Endothelial cell (in vitro differentiated cells): ENCODE results near the gene PCSK5. TPM values are rescaled to one million over a fixed set of nuclear protein-coding genes. Genes with fewer than 3 reads are reported as not detected.

Source experiments
- DNase-seq: peaks from one replicate; pipeline ENCODE4 v3.0.0; 2021; ENCODE audit warnings: low spot score
- H3K27ac Mint-ChIP-seq: one replicate; pipeline ENCODE4 v1.8.0; 2021; ENCODE audit warnings: mixed read lengths, inconsistent platforms; ENCODE audit not compliant: unreplicated experiment
- H3K27me3 Mint-ChIP-seq: one replicate; pipeline ENCODE4 v1.8.0; 2021; ENCODE audit warnings: mild to moderate bottlenecking, moderate library complexity, mixed read lengths, inconsistent platforms; ENCODE audit not compliant: unreplicated experiment
- H3K36me3 Mint-ChIP-seq: one replicate; pipeline ENCODE4 v1.8.0; 2021; ENCODE audit warnings: mild to moderate bottlenecking, low read depth, mixed read lengths, inconsistent platforms; ENCODE audit not compliant: unreplicated experiment
- H3K4me1 Mint-ChIP-seq: one replicate; pipeline ENCODE4 v1.8.0; 2021; ENCODE audit warnings: mild to moderate bottlenecking, mixed read lengths, inconsistent platforms; ENCODE audit not compliant: unreplicated experiment
- H3K4me3 Mint-ChIP-seq: one replicate; pipeline ENCODE4 v1.8.0; 2021; ENCODE audit warnings: mild to moderate bottlenecking, mixed read lengths, inconsistent platforms; ENCODE audit not compliant: unreplicated experiment
- H3K9me3 Mint-ChIP-seq: one replicate; pipeline ENCODE4 v1.8.0; 2021; ENCODE audit warnings: mixed read lengths, inconsistent platforms; ENCODE audit not compliant: unreplicated experiment
- total RNA-seq: library from RNA; stranded (reverse); fragmentation: NEBNext Ultra II Directional; extraction: Animal tissue kit (Norgen Biotek cat#: 25700); gene quantifications from one replicate; pipeline ENCODE4 v1.2.1, GENCODE V29; 2021; ENCODE audit not compliant: unreplicated experiment
- TF ChIP-seq, protein P1 (sequence below): fragments of 200-600 bp; sonication (generic); IDR thresholded peaks from one replicate; pipeline ENCODE4 v1.5.0; 2021; ENCODE audit warnings: antibody characterized with exemption; ENCODE audit not compliant: unreplicated experiment

The PCSK5 gene
- total RNA-seq, 1 donor from 2014 or later: 3.1 TPM

DNA sequence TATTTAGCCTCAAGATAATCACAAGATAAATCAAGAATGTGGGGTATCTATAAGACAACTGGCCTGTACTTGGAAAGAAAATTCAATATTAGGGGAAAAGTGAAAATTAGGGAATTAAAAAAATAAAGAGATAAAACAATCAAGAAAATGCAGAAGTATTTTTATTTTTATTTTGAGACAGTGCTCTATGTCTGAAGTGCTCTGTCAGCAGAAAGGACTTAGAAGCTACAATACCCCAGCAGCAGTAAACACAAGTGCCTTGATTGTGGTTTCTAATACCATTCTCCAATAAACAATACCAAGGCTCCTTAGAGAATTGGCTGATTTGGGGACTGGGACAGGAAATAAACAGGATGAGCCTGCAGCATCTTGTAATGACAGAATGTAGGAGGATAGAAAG lies 358.8 kb downstream of the PCSK5 start:
- TF ChIP-seq, protein P1, sequence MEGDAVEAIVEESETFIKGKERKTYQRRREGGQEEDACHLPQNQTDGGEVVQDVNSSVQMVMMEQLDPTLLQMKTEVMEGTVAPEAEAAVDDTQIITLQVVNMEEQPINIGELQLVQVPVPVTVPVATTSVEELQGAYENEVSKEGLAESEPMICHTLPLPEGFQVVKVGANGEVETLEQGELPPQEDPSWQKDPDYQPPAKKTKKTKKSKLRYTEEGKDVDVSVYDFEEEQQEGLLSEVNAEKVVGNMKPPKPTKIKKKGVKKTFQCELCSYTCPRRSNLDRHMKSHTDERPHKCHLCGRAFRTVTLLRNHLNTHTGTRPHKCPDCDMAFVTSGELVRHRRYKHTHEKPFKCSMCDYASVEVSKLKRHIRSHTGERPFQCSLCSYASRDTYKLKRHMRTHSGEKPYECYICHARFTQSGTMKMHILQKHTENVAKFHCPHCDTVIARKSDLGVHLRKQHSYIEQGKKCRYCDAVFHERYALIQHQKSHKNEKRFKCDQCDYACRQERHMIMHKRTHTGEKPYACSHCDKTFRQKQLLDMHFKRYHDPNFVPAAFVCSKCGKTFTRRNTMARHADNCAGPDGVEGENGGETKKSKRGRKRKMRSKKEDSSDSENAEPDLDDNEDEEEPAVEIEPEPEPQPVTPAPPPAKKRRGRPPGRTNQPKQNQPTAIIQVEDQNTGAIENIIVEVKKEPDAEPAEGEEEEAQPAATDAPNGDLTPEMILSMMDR: no peak
- Mint-ChIP-seq H3K27me3 (no peaks in the 10 kb centered on the region), H3K27ac (no peak overlapping the region), H3K4me1 (peaks cover 8% of the 10 kb centered on the region), H3K9me3 (no peaks in the 10 kb centered on the region), H3K36me3 (no peaks in the 10 kb centered on the region), H3K4me3 (no peak overlapping the region)
- DNase-seq: no peak

DNA sequence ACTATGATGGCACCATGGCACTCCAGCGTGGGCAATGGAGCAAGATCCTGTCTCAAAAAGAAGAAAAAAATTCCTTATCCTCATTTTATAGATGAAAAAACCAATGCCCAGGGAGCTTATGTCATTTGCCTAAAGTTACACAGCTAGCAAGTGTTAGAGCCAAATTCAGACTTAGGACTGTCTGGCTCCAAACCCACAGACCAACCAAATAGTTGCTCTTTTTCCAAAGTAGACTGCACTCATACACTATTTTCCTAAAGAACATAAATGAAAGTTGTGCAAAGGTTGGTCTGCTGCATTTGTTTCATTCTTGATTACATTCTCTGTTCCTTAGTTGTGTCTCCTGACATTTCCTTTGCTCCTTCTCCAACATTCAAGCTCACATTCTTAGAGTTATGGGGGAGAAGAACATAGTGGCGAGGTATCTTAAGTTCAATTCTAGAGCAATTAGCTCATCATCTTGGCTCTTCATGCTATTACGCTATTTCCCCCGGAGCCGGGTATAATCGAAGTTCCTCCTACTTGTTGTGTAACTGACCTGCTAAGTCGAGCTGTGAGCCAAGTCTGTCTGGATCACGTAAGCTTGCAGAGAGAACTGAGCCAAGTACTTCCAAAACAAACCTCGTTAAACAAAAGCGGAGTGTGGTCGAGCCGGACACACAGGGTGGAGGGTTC lies 365.4 kb downstream of the PCSK5 start:
- H3K27ac Mint-ChIP-seq: no peak overlapping the region
- no peaks in the 10 kb centered on the region for H3K27me3 Mint-ChIP-seq
- TF ChIP-seq, protein P1: no peak
- DNase-seq: no peak
- H3K4me3 Mint-ChIP-seq: no peak overlapping the region
- H3K9me3 Mint-ChIP-seq: no peaks in the 10 kb centered on the region
- no peaks in the 10 kb centered on the region for H3K36me3 Mint-ChIP-seq
- H3K4me1 Mint-ChIP-seq: no peaks in the 10 kb centered on the region

DNA sequence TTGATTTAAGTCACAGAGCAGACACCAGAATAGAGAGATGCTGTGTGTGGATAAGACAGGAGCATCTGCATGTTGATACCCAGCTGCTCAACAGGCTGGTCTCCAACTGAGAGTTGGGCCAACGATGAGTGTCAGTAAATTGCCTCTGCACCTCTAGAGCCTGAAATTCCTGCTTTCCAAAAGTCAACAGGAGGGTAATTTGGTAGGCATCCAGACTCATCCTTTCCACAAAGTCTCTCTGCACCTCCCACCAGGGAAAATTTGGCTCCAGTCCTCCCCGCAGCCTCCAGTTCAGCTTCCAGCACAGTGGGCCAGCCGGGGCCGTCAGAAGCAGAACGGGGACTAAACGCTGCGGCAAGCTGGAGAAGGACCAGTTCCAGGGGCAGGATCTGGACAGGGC lies 366.8 kb downstream of the PCSK5 start:
- no peaks in the 10 kb centered on the region for H3K4me1 Mint-ChIP-seq
- H3K4me3 Mint-ChIP-seq: no peak overlapping the region
- TF ChIP-seq, protein P1: no peak
- H3K27me3 Mint-ChIP-seq: no peaks in the 10 kb centered on the region
- no peaks in the 10 kb centered on the region for H3K36me3 Mint-ChIP-seq
- no peak for DNase-seq
- H3K9me3 Mint-ChIP-seq: no peaks in the 10 kb centered on the region
- no peak overlapping the region for H3K27ac Mint-ChIP-seq

DNA sequence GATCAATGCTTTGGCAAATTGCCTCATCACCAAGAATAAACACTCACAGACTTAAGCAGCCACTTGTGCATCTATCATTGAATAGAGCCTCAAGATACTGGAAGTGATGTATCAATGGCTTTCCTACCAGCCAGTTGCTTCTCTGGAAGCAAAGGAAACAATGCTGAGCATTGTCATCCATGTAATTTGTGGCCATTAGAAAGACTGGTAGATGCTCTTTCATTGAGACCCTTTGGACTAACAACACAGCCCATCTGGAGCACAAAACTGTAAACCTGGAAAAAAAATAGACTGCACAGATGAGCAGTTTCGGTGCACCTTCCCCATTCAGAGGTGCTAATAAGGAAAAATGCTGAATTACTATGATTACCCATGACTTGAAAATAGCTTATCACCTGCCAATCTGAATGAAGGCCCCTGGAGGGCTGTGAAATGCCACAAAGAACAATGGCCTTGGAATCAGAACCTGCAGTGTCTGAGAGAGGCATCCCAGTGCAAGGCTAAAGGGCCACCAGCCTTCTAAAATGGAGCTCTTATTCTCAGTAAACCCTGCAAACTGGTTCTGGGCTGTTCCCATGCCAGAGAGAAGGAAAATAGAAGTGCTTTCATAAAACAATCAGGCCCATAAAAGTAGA lies 376.3 kb downstream of the PCSK5 start:
- DNase-seq: no peak
- H3K36me3 Mint-ChIP-seq: no peaks in the 10 kb centered on the region
- no peaks in the 10 kb centered on the region for H3K27me3 Mint-ChIP-seq
- no peak overlapping the region for H3K27ac Mint-ChIP-seq
- H3K4me3 Mint-ChIP-seq: no peak overlapping the region
- H3K4me1 Mint-ChIP-seq: no peaks in the 10 kb centered on the region
- H3K9me3 Mint-ChIP-seq: no peaks in the 10 kb centered on the region
- TF ChIP-seq, protein P1: no peak

DNA sequence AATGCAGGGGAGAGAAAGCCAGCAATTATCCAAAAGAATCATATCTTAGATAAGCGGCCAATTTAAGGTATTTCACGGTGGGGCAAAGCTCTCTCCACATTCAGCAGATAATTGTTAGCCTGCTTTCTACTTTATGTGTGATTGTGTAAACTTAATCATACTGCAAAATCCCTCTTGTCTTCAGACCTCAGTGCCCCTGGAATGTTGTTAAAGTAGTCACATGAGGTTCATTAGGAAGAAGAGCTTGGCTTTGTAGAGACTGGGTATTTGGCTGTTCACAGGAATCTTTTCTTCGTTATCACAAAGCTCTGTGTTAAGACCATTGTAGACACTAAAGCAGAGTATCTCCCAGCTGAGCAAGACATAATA lies 376.8 kb downstream of the PCSK5 start:
- no peaks in the 10 kb centered on the region for H3K36me3 Mint-ChIP-seq
- TF ChIP-seq, protein P1: no peak
- H3K27me3 Mint-ChIP-seq: no peaks in the 10 kb centered on the region
- no peaks in the 10 kb centered on the region for H3K4me1 Mint-ChIP-seq
- H3K4me3 Mint-ChIP-seq: no peak overlapping the region
- H3K9me3 Mint-ChIP-seq: no peaks in the 10 kb centered on the region
- no peak for DNase-seq
- no peak overlapping the region for H3K27ac Mint-ChIP-seq
